ENCODE results near the gene PHF24.

DNA sequence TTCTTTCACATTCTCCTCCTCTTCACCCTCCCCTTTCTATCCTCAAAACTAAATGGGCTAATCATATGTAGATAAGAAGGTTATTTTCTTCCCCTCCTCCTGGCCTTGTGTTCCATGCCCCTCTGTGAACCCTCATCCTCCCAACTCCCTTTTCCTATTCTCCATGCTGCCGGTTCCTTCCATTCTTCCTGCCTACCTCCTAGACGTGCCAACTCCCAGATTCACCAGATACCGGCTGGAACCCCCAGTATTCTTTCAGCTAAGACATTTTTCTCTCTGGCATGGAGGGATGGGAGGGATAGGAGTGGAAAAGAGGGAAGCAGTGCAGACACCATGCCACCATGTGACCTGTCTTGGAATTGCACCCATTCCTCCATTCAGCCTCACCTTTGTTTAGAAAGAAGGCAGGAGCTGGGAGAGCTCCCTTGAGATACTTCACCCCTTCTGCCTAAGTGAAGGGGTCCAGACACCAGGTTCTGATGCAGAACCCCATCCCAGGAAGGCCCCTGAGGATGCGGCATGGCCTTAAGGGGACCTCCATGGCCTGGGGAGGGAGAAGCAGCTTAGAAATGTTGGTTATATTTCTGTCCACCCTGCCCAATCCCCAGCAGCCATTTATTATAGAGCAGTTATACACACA is 36.3 kb downstream of the PHF24 start:
- TF ChIP-seq POLR2AphosphoS5 (IDR thresholded peaks at IDR 0.05) (no peak), EP300 (IDR thresholded peaks at IDR 0.05) (no peak), POLR2A (IDR thresholded peaks at IDR 0.05) (no peak)
